ENCODE measurements around the gene GPR150.
A peak's percentile ranks its signal among the peaks of the same experiment; 100 is the strongest.
"Not testable (repeated sequence)": the region's sequence is repeated elsewhere in the genome, so short reads cannot be mapped to it uniquely, and the experiment has no call there.

GPR150 gene

DNA sequence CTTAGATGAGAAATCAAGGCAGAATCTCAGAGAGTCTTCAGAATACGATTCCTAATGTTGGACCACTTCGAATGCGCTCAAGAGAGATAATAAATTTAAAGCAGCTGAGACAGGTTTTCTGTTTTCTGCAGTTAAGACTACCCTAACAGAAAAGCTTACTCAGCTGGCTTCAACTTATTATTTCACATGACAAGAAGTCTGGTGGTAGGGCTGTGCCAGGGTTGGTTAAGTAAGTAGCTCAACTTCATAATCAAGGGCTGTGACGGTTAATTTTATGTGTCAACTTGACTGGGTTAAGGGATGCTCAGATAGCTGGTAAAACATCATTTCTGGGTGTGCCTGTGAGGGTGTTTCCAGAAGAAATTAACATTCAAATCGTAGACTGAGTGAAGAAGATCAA lies 3.8 kb downstream of the GPR150 start:
- DNase-seq (ENCODE audit: low read depth in 2 of 2), result no peak

GRCh38 chr5:95624368-95624767 lies 4.5 kb downstream of the GPR150 start:
- no peak for DNase-seq (ENCODE audit: low read depth in 2 of 2)

GRCh38 chr5:95626701-95627100 lies 6.8 kb downstream of the GPR150 start:
- DNase-seq (ENCODE audit: low read depth in 2 of 2), result no peak

DNA sequence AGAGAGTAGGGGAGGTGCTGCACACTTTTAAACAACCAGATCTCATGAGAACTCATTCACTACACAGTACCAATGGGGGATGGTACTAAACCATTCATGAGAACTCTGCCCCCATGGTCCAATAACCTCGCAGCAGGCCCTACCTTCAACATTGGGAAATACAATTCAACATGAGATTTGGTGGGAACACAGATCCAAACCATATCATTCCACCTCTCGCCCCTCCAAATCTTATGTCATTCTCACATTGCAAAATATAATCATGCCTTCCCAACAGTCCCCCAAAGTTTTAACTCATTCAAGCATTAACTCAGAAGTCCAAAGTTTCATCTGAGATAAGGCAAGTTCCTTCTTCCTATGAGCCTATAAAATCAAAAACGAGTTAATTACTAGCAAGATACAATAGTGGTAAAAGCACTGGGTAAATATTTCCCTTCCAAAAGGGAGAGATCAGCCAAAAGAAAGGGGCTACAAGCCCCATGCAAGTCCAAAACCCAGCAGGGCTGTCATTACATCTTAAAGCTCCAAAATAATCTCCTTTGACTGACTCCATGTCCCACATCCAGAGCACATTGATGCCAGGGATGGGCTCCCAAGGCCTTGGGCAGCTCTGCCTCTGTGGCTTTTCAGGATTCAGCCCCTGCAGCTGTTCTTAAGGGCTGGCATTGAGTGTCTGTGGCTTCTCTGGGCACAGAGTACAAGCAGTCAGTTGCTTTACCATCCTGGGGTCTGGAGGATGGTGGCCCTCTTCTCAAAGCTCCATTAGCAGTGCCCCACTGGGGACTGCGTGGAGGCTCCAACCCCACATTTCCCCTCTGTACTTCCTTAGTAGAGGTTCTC lies 8.3 kb downstream of the GPR150 start:
- DNase-seq (ENCODE audit: low read depth in 2 of 2), result no peak

DNA sequence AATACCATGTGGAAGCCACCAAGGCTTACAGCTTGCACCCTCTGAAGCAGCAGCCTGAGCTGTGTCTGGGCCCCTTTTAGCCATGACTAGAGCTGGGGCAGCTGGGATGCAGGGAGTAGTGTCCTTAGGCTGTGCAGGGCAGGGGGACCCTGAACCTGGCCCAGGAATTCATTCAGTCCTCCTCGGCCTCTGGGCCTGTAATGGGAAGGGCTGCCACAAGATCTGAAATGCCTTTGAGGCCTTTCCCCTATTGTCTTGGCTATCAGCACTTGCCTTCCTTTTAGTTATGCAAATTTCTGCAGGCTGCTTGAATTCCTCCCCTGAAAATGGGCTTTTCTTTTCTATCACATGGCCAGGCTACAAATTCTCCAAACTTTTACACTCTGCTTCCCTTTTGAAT lies 9.0 kb downstream of the GPR150 start:
- DNase-seq (ENCODE audit: low read depth in 2 of 2), result no peak

GRCh38 chr5:95630394-95630917 lies 10.6 kb downstream of the GPR150 start:
- DNase-seq (ENCODE audit: low read depth in 2 of 2), result no peak

GRCh38 chr5:95631255-95631958 lies 11.5 kb downstream of the GPR150 start:
- DNase-seq (ENCODE audit: low read depth in 2 of 2), result no peak

- DNase-seq (ENCODE audit: low read depth in 2 of 2), result peak; percentile 48 to 56
Observed at GRCh38 chr5:95631991-95632675, 12.2 kb downstream of the GPR150 start.

GRCh38 chr5:95632942-95633341 lies 13.1 kb downstream of the GPR150 start:
- not testable (repeated sequence) for DNase-seq (ENCODE audit: low read depth in 2 of 2)

GRCh38 chr5:95633671-95634070 lies 13.8 kb downstream of the GPR150 start:
- DNase-seq (ENCODE audit: low read depth in 2 of 2), result no peak

DNA sequence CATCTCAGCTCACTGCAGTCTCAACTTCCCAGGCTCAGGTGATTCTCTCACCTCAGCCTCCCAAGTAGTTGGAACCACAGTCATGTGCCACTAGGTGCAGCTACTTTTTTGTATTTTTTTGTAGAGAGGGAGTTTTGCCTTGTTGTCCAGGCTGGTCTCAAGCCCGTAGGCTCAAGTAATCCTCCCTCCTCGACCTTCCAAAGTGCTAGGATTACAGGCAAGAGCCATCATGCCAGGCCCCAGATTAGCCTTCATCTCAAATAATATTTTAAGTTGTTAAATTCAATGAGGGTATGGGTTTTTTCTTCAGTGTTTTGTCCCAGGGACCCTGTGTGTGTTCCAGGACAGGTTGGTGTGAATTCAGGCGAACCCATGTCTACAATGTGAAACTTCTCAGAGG lies 14.2 kb downstream of the GPR150 start:
- no peak for DNase-seq (ENCODE audit: low read depth in 2 of 2)

DNA sequence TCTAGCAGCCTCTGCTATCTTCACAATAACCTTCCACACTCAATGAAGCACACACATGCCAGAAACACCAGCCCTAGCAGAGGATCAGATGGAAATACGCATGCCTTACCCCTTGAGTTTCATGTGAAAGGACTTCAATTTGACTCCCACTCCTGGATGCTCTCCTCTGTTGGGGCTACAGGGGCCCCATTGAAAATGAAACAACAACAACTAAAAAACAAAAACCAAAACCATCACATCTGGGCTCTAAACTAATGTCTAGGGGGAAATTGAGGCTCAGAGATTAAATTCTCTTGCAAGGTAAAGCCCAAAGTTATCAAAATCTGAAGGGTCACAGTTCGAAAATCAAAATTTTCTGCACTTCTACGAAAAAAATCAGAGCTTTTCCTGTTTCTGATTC lies 18.7 kb downstream of the GPR150 start:
- no peak for DNase-seq (ENCODE audit: low read depth in 2 of 2)

- DNase-seq (ENCODE audit: low read depth in 2 of 2), result no peak
Observed at GRCh38 chr5:95641741-95642220, 21.9 kb downstream of the GPR150 start.

- no peak for DNase-seq (ENCODE audit: low read depth in 2 of 2)
Observed at GRCh38 chr5:95643152-95643551, 23.3 kb downstream of the GPR150 start.

GRCh38 chr5:95644351-95645042 lies 24.6 kb downstream of the GPR150 start:
- DNase-seq (ENCODE audit: low read depth in 2 of 2), result peak in 1 of 2 experiments; percentile 26

DNA sequence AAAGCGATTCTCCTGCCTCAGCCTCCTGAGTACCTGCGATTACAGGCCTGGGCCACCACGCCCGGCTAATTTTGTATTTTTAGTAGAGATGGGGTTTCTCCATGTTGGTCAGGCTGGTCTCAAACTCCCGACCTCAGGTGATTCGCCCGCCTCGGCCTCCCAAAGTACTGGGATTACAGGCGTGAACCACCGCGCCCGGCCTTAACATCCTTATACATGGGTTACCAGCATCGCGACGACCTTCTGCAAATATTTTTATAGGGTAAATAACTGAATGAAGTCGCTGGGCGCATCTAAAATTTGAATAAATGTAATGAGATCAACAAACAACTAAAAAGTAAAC lies 26.3 kb downstream of the GPR150 start:
- DNase-seq (ENCODE audit: low read depth in 2 of 2), result not testable (repeated sequence)

GRCh38 chr5:95646569-95647431 lies 26.9 kb downstream of the GPR150 start, which contains the start of gene RFESD:
Gene RFESD (plus strand): TSS chr5:95646777. CDS start chr5:95652272, 5,495 bp downstream.
- DNase-seq (ENCODE audit: low read depth in 2 of 2), result peak; percentile 88 to 95

DNA sequence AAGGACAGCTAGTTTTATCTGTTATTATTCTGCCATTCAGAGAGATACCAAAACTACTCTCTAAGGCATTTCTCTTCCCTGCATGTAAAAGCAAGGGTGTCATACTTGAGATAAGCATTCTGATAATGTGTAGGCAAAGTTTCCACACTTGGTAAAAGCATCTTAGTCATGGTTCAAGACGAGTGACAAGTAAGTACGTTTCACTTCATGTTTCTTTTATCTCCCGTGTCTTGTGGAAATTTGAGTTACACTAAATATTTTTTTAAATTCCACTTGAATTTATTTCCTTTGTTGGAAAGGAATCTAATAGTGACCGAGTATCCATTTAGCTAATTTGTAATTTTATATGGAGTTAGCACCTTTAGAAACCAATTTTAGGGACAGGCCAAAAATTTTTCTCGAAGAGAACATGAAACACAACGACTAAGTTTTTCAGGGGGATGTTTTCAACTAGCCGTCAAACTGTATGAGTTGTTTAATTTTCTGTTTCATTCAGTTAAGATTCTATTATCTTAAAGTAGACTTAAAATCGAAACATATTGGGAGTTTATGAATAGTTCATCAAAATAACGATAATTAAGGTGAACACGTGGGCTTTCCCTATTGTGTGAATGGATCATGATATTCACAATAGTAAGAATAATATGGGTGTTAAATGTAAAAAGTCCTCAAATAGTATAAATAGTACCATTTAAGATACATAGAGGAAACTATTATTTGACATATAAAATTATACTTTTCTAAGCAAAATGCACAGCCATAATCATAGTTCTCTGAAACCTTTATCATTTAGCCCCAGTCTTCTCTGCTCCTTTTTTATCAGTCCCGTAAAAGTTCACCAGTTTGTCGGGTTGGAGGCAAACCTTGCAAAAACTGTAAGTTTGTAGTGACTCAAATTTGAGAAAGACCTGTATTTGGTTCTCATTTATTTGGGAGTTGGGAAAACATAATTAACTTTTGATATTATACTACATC lies 28.3 kb downstream of the GPR150 start:
- DNase-seq (ENCODE audit: low read depth in 2 of 2), result no peak

DNA sequence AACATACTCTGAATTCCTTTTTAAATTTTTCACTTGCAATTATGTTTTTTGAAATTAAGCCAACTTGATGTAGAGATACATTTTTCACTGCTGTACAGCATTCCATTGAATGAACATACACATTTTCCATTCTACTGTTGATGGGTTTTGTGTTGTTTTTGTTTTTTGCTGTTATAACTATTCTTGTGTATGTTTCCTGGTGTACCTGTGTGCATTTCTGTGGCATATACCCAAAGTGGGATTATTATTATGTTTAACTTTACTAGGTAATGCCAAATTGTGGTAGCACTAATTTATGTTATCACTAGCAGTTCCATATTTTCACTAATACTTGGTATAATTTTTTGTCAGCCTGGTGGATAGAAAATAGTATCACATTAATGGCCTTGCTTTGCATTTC lies 29.4 kb downstream of the GPR150 start:
- no peak for DNase-seq (ENCODE audit: low read depth in 2 of 2)
